NOMO-1 (cell line): ENCODE results near the gene ZMIZ1.

Experiments used
- DNase-seq, 2 experiments: peaks; one replicate each; lab custom pipeline; 2025; ENCODE audit not compliant: unreplicated experiment in 2 of 2; lab: John Stamatoyannopoulos, UW

ZMIZ1 gene

GRCh38 chr10:79135790-79136189, 67.0 kb downstream of the ZMIZ1 start:
- no peak for DNase-seq

- DNase-seq, result peak; percentile 11 to 53
These were observed 67.7 kb downstream of the ZMIZ1 start for GRCh38 chr10:79136236-79137005.

- DNase-seq, result peak in 1 of 2 experiments; percentile 26
These were observed 68.6 kb downstream of the ZMIZ1 start for GRCh38 chr10:79137300-79137756.

GRCh38 chr10:79137826-79138225, 69.1 kb downstream of the ZMIZ1 start:
- peak; percentile 74 to 86 for DNase-seq

- no peak for DNase-seq
These were observed 69.8 kb downstream of the ZMIZ1 start for GRCh38 chr10:79138449-79139123.

GRCh38 chr10:79139124-79139835, 70.5 kb downstream of the ZMIZ1 start:
- DNase-seq, result peak; percentile 9 to 46

GRCh38 chr10:79140085-79140793, 71.5 kb downstream of the ZMIZ1 start:
- no peak for DNase-seq

GRCh38 chr10:79140855-79141254, 72.1 kb downstream of the ZMIZ1 start:
- DNase-seq, result no peak

GRCh38 chr10:79142064-79142491, 73.3 kb downstream of the ZMIZ1 start:
- no peak for DNase-seq

GRCh38 chr10:79142522-79143309, 74.0 kb downstream of the ZMIZ1 start:
- DNase-seq, result no peak

- no peak for DNase-seq
These were observed 75.1 kb downstream of the ZMIZ1 start for GRCh38 chr10:79143879-79144278.

- DNase-seq, result peak; percentile 12 to 17
These were observed 75.8 kb downstream of the ZMIZ1 start for GRCh38 chr10:79144351-79145173.

GRCh38 chr10:79145174-79145483, 76.4 kb downstream of the ZMIZ1 start:
- DNase-seq, result no peak

- no peak for DNase-seq
These were observed 77.0 kb downstream of the ZMIZ1 start for GRCh38 chr10:79145517-79146470.

- DNase-seq, result no peak
These were observed 77.9 kb downstream of the ZMIZ1 start for GRCh38 chr10:79146611-79147130.

GRCh38 chr10:79147306-79147705, 78.5 kb downstream of the ZMIZ1 start:
- DNase-seq, result no peak

- no peak for DNase-seq
These were observed 79.2 kb downstream of the ZMIZ1 start for GRCh38 chr10:79147796-79148451.
